ENCODE data around the gene RAB3IL1.

RAB3IL1 gene

GRCh38 chr11:61901397-61901796, 16.0 kb downstream of the RAB3IL1 start:
- no peak for DNase-seq

DNA sequence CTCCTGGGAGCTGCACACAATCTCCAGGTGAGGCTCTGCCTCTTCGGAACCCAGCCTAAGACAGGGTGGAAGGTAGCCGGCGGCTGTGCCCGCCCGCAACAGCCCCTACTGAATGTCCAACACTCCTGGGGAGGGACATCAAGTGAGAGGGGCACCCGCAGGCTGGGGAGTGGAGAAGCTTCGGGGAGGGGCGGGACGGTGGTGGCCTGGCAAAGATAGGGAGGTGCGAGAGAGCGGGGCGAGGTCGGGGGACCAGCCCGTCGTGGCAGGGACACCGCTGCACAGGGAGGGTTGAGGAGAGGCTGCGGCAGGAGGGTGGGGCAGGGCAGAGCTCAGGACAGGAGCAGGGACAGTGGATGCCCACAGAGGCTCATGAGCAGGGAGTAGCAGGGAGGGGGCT, 17.1 kb downstream of the RAB3IL1 start:
- DNase-seq = no peak

DNA sequence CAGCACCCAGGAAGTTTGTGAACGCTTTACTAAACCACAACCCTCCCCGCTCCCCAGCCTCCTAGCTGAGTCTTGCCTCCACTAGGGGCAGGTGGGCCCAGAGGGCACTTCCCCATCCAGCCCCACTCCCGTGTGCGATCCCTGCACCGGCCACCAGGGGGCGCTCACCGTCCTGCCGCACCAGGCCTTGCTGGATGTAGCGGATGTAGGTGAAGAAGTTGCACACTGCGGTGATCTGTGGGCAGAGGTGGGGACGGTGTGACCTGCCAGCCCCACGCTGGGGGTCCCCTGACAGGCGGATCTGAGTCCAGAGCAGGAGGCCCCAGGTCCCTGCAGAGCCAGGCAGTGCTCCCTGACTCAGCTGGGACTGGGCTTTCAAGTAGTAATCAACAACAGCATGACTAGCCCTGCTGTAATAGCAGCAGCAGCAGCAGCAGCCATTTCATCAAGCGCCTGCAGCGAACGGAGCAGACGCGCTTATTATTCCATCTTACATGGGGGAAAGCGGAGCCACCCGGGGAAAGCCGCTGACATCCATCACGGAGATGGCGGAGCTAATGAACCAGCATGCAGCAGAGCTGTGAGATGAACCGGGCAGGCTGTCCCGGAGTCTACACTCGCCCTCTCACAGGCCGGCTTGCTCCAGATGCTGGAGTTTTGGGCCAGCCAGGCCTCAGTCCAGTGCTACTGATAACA, 18.1 kb downstream of the RAB3IL1 start:
- peak; percentile 20 for DNase-seq

DNA sequence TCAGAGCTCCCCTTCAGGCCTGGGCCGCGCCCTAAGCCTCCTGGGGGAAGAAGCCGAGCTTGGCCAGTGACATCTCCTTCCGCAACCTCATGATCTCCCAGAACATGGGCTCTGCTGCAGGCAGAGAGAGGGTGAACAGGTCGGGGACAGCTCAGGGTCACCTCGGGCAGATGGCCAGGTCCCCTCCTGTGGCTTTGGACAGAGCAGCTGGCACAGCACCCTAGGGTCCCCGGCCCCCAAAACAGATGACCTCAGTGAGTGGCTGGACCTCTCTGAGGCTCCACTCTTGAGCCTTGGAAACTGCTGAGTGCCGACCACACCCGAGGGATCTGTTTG, 19.2 kb downstream of the RAB3IL1 start:
- no peak for DNase-seq

- DNase-seq = peak; percentile 5
Observed at GRCh38 chr11:61897387-61898246, 19.7 kb downstream of the RAB3IL1 start.

- no peak for DNase-seq
Observed at GRCh38 chr11:61896665-61897386, 20.5 kb downstream of the RAB3IL1 start.

DNA sequence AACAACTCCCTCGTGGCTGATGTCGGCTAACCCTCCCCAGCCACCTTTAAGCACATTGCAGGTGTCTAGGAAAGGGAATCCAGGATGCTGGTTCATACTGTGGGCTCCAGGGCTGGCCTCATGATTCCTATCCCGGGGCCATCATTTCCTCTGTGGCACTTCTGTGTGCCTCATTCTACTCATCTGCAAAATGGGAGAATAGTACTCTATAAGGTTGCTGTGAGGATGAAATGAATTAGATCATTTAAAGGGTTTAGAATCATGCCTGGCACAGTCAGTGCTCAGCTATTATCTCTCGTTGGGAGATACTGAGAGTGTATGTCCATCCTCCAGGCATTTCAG, 21.7 kb downstream of the RAB3IL1 start:
- DNase-seq = no peak

DNA sequence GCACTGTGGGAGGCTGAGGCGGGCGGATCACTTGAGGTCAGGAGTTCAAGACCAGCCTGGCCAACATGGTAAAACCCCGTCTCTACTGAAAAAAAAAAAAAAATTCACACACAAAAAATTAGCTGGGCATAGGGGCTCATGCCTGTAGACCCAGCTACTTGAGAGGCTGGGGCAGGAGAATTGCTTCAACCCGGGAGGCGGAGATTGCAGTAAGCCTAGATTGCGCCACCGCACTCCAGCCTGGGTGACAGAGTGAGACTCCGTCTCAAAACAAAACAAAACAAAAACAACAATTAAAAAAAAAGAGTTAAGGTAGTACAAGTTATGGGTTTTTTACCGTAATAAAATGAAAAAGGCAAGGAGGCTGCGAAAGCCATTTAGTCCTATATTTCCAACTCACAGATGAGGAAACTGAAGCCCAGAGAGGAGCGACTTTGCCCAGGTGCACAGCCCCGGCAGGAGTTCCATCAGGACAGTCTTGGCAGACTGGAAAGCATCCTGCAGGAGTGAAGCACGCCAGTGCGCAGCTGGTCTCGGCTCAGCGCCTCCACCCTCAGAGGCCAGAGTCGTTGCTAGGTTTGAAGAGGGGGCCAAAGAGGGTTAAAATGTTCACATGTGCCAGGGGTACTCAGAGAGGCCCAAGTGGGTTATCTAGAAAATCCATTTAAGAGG, 22.2 kb downstream of the RAB3IL1 start:
- DNase-seq = no peak

DNA sequence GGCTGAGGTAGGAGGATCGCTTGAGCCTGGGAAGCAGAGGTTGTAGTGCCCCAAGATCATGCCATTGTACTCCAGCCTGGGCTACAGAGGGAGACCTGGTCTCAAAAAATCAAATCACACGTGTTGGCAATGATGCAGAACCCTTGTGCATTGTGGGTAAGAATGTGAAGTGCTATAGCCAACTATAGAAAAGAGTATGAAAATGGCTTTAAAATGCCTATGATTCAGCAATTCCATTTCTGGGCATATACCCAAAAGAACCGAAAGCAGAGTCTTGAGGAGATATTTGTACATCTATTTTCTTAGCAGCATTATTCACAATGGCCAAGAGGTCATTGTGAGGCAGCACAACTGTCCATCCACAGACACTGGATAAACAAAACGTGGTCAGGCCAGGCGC, 23.4 kb downstream of the RAB3IL1 start:
- no peak for DNase-seq

- no peak for DNase-seq
Observed at GRCh38 chr11:61892085-61892370, 25.3 kb downstream of the RAB3IL1 start.

GRCh38 chr11:61891331-61892084, 25.9 kb downstream of the RAB3IL1 start, which contains the start of gene FADS3:
FADS3 (minus strand) TSS chr11:61891545; CDS start chr11:61891381, 164 bp downstream.
- peak; percentile 42 for DNase-seq

GRCh38 chr11:61890529-61891330, 26.6 kb downstream of the RAB3IL1 start:
- no peak for DNase-seq

- DNase-seq = no peak
Observed at GRCh38 chr11:61889831-61890230, 27.5 kb downstream of the RAB3IL1 start.

GRCh38 chr11:61888590-61888989, 28.8 kb downstream of the RAB3IL1 start:
- no peak for DNase-seq

DNA sequence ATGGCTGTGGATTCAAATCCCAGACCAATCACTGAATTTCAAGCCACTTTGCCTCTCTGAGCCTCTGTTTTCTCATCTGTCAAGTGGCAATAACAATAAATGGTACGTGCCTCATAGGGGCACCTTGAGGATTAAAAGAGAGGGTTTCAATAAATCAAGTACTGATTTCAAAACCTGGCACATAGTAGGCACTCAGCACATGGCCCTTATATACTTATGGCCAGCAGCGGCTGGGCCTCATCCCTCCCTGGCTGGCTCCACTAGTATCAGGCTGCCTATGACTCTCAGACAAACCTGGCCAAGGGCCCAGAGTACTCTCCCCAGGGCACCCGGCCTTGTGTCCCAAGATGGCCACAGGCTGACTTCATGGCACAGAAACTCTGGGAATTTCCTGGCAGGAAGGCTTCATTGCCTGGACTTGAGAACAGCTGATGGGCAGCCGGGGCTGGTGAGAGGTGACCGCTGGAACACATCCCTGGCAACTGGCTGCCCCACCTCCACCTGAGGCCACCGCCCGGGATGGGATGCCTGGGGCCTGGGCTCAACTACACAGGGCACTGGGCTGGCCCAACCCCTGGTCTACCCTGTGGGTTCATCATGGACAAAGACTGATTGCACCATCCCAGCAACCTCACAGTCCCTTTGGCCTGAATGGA, 29.4 kb downstream of the RAB3IL1 start:
- no peak for DNase-seq

GRCh38 chr11:61886643-61887042, 30.7 kb downstream of the RAB3IL1 start:
- no peak for DNase-seq

- DNase-seq = no peak
Observed at GRCh38 chr11:61885784-61886580, 31.4 kb downstream of the RAB3IL1 start.

GRCh38 chr11:61885166-61885778, 32.1 kb downstream of the RAB3IL1 start:
- DNase-seq = peak; percentile 11

DNA sequence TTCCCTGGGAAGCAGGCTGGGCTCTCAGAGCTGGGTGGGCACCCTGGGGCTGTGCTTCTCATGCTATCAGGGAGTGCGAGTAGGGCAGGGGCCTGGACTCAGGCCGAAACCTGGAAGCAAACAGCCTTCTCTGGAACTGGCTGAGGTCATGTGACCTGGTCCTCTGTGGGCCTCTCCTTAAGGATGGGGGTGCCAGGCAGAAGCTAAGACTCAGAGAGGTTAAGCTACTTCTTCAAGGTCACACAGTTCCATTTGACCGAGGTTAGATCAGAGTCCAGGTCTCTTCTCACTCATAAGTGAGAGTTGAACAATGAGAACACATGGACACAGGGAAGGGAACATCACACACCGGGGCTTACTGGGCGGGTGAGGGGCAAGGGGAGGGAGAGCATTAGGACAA, 33.4 kb downstream of the RAB3IL1 start:
- no peak for DNase-seq

DNA sequence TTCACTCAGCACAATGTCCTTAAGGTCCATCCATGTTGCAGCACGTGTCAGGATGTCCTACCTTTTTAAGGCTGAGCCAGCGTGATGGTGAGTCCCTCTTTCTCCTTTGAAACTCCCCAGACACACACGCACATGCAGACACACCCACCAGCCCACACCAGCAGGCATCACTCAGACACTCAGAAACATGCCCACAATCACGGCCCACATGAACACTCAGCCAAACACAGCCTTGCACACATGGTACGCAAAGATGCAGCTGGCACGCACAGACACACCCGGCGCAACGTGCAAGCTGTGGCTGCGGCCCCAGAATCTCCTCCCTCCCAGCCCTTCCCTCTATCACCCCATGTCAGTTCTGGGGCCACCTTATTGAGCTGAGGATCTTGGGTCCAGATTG, 34.0 kb downstream of the RAB3IL1 start:
- no peak for DNase-seq

Measured in NCI-H2029 treated with DMSO at 0.1 percent for 48 hours (cell line).